Mesodermal cell (in vitro differentiated cells): ENCODE data around the gene SLC48A1.

Experiments used
- H3K27ac ChIP-seq: 2 replicates; pipeline ENCODE4 v1.7.0; 2013; ENCODE audit warnings: mild to moderate bottlenecking, low read depth, low read length, moderate library complexity; ENCODE audit not compliant: severe bottlenecking
- H3K36me3 ChIP-seq: 2 replicates; pipeline ENCODE4 v1.7.1; 2013; ENCODE audit warnings: mild to moderate bottlenecking, low read length, moderate library complexity; ENCODE audit not compliant: control insufficient read depth, insufficient read depth
- H3K4me1 ChIP-seq: one replicate; pipeline ENCODE4 v1.7.1; 2013; ENCODE audit warnings: mild to moderate bottlenecking, low read length; ENCODE audit not compliant: insufficient read depth, control insufficient read depth, poor library complexity, severe bottlenecking
- H3K4me3 ChIP-seq: 2 replicates; pipeline ENCODE4 v1.7.0; 2013; ENCODE audit warnings: low read length, control low read depth, mild to moderate bottlenecking; ENCODE audit not compliant: insufficient read depth, poor library complexity, severe bottlenecking; ENCODE audit errors: extremely low read depth
- H3K9me3 ChIP-seq: 2 replicates; pipeline ENCODE4 v1.7.1; 2013; ENCODE audit warnings: mild to moderate bottlenecking, low read length, moderate library complexity; ENCODE audit not compliant: control insufficient read depth
- WGBS, 2 experiments: methylation state at CpG; one replicate each; pipeline ENCODE4 v1.1.5; 2013; ENCODE audit warnings: missing lambda C conversion rate in 2 of 2; ENCODE audit not compliant: insufficient coverage in 2 of 2; 5-methylcytosine and 5-hydroxymethylcytosine counted together

The SLC48A1 gene

GRCh38 chr12:47822401-47822800, 49.4 kb downstream of the SLC48A1 start:
- Histone ChIP-seq H3K36me3 (peaks cover 13% of the 10 kb centered on the region), H3K9me3 (no peaks in the 10 kb centered on the region), H3K4me1 (peaks cover 57% of the 10 kb centered on the region), H3K27ac (no peak overlapping the region), H3K4me3 (no peak overlapping the region)
- WGBS, 2 experiments = 86 to 100% methylated on average over 1 to 2 of the region's 2 CpGs

- Histone ChIP-seq H3K9me3 (no peaks in the 10 kb centered on the region), H3K4me3 (no peak overlapping the region), H3K36me3 (peaks cover 8% of the 10 kb centered on the region), H3K27ac (no peak overlapping the region), H3K4me1 (peaks cover 52% of the 10 kb centered on the region)
- WGBS, 2 experiments = 86 to 100% methylated on average over 2 of the region's 3 CpGs
Measured at GRCh38 chr12:47822863-47823262, 49.8 kb downstream of the SLC48A1 start.

GRCh38 chr12:47823422-47824086, 50.5 kb downstream of the SLC48A1 start:
- Histone ChIP-seq H3K4me3 (no peak overlapping the region), H3K27ac (no peak overlapping the region), H3K9me3 (no peaks in the 10 kb centered on the region), H3K4me1 (peaks cover 51% of the 10 kb centered on the region), H3K36me3 (peaks cover 1% of the 10 kb centered on the region)
- WGBS, 2 experiments = 93 to 97% methylated on average over 3 of the region's 5 CpGs

GRCh38 chr12:47824198-47824597, 51.2 kb downstream of the SLC48A1 start:
- no peaks in the 10 kb centered on the region for H3K36me3 ChIP-seq
- WGBS, 2 experiments = 94 to 100% methylated on average over 1 to 2 of the region's 2 CpGs
- no peak overlapping the region for H3K4me3 ChIP-seq
- peaks cover 54% of the 10 kb centered on the region for H3K4me1 ChIP-seq
- H3K27ac ChIP-seq = no peak overlapping the region
- no peaks in the 10 kb centered on the region for H3K9me3 ChIP-seq

- Histone ChIP-seq H3K4me1 (peaks cover 58% of the 10 kb centered on the region), H3K36me3 (no peaks in the 10 kb centered on the region), H3K4me3 (no peak overlapping the region), H3K27ac (no peak overlapping the region), H3K9me3 (no peaks in the 10 kb centered on the region)
- 100% methylated on average over 2 of the region's 3 CpGs; no CpG with 5 or more reads in 1 of the 2 experiments for WGBS, 2 experiments
Measured at GRCh38 chr12:47824635-47825034, 51.6 kb downstream of the SLC48A1 start.

GRCh38 chr12:47825173-47825639, 52.2 kb downstream of the SLC48A1 start:
- H3K27ac ChIP-seq = no peak overlapping the region
- H3K4me1 ChIP-seq = peaks cover 62% of the 10 kb centered on the region
- no peaks in the 10 kb centered on the region for H3K9me3 ChIP-seq
- no peaks in the 10 kb centered on the region for H3K36me3 ChIP-seq
- no peak overlapping the region for H3K4me3 ChIP-seq
- WGBS, 2 experiments = 79 to 93% methylated on average over 5 to 6 of the region's 6 CpGs

- H3K9me3 ChIP-seq = no peaks in the 10 kb centered on the region
- no peak overlapping the region for H3K4me3 ChIP-seq
- no peak overlapping the region for H3K27ac ChIP-seq
- 87 to 91% methylated on average over 10 to 13 of the region's 14 CpGs for WGBS, 2 experiments
- no peaks in the 10 kb centered on the region for H3K36me3 ChIP-seq
- H3K4me1 ChIP-seq = peaks cover 45% of the 10 kb centered on the region
Measured at GRCh38 chr12:47828008-47828975, 55.3 kb downstream of the SLC48A1 start.

- H3K4me3 ChIP-seq = no peak overlapping the region
Measured at GRCh38 chr12:47828976-47829482, 56.0 kb downstream of the SLC48A1 start.

GRCh38 chr12:47829584-47829983, 56.5 kb downstream of the SLC48A1 start:
- no peaks in the 10 kb centered on the region for H3K9me3 ChIP-seq
- H3K36me3 ChIP-seq = no peaks in the 10 kb centered on the region
- H3K4me3 ChIP-seq = no peak overlapping the region
- no peak overlapping the region for H3K27ac ChIP-seq
- 0% methylated on average over 1 of the region's 4 CpGs for WGBS, 2 experiments
- peaks cover 35% of the 10 kb centered on the region for H3K4me1 ChIP-seq

More at GRCh38 chr12:47828976-47829482, 56.0 kb downstream of the SLC48A1 start:
- Histone ChIP-seq H3K27ac (no peak overlapping the region), H3K9me3 (no peaks in the 10 kb centered on the region), H3K4me1 (peaks cover 41% of the 10 kb centered on the region), H3K36me3 (no peaks in the 10 kb centered on the region)
- WGBS, 2 experiments = 17% methylated on average over 4 of the region's 7 CpGs; no CpG with 5 or more reads in 1 of the 2 experiments
